Measurements from ENCODE around the gene JOSD1.

GRCh38 chr22:38732251-38732815 is 31.6 kb upstream of the JOSD1 start:
- TF ChIP-seq CTCF (IDR thresholded peaks at IDR 0.05) = no peak
- TF ChIP-seq ZFX (IDR thresholded peaks at IDR 0.05; ENCODE audit: borderline replicate concordance) = no peak

All from 22Rv1 (cell line).